ENCODE data around the gene SLC10A7.

Gene SLC10A7

DNA sequence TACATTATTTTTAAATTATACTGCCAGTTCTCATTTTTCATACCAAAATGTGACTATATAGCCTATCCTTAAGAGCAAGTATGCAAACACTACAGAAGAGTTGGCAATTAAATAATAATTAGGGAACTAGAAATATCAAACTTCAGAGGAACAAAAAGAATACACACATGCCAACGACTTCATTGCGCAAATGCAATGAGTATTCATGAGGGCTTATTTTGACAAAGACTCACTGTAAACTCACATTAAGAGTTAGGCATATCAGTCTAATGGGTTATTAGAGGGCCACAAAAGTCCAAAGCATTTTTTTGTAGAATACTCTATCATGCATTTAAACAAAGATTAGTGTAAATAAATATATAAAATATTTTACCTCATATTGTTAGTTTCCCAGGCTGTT is 31.6 kb downstream of the SLC10A7 start:
- no peak for DNase-seq

DNA sequence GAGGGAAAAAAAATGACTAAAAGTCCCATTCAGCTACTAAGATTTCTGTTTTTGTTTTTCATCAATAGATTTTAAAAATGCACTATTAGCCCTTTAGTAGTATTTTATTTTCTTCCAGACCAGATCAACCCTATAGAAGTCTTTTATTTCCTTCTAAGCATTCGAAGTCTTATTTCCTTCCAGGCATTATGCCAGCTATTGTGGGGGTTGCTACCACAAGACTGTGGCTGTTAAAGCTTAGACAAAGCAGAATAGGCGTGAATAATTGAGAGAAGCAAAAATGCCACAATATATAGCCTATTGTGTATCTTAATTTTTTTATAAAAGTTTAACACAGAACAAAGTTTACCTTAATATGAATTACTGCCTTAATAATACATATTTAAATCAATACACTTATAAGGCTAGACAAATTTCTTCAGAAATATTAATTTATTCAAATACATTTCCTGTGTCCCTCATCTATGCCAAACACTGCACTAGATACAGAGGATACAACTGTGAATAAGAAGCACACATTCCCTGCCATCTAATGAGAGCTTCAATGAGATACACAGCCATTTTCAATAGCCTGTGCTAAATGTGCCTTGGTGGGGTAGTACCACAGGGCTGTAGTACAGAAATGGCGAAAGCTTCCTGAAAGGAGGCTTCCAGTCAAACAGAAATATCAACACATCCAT is 33.1 kb downstream of the SLC10A7 start:
- DNase-seq: no peak

DNA sequence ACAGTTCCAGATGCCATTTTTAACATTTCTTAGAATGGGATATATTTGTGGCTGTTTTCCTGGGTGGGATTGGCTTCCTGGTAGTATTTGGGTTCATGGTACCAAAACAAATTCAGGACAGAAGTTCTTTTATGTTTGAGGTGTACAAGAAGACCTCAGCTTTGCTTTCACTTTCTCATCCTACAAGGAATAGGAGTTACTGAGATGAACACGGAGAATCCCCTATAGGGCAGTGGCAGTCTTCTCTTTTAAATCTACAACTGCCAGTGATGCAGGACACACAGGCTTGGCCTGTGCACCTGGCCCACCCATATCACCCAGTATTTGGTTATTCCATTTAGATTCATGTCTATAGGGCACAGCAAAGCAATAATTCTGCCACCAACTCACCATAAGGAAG is 35.2 kb downstream of the SLC10A7 start:
- no peak for DNase-seq

DNA sequence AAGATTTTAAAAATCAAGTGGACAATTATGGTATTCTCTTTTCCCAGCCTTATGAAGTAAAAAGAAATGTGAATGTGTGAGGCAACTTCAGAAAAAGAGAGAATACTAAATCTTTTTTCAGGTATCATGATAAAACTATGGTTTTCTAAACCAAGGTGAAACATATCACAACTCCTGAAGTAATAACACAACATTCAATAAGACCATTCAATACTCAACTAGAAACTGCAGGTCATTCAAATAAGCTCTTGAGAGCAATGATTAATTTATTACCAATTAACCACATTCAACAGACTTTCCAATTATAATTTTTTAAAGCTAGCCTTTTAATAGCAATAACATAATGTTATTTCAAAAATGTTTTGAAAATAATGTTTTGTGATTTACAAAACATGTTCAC is 35.8 kb downstream of the SLC10A7 start:
- DNase-seq: no peak

DNA sequence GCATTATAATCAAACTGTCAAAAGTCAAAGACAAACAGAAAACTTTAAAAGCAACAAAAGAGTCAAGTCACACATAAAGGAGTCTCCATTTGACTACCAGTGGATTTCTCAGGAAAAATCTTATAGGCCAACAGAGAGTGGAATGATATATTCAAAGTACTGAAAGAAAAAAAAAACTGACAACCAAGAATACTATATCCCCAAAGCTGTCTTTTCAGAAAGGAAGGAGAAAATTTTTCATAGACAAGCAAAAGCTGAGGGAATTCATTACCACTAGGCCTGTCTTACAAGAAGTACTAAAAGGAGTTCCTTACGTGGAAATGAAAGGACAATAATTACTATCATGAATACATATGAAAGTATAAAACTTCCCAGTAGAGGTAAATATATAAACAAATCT is 39.0 kb downstream of the SLC10A7 start:
- no peak for DNase-seq

DNA sequence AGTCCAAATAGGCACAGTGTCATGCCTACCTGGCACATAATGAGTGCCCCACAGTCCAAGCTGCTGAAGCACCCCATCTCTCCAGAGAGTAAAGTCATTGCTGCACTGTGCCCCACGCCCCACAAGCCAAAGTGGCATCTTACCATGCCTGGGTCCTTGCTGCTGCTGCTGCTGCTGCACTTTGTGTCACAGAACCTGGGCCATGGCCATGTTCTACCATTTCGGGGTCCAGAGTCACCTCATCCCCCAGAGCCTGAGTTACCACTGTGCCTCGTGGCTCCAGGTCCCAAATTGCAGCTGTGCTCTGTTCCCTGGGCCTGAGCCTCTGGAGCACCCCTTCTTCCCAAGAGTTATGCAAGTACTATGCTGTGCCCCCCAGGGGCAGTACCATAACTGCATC is 40.5 kb downstream of the SLC10A7 start:
- DNase-seq: no peak

DNA sequence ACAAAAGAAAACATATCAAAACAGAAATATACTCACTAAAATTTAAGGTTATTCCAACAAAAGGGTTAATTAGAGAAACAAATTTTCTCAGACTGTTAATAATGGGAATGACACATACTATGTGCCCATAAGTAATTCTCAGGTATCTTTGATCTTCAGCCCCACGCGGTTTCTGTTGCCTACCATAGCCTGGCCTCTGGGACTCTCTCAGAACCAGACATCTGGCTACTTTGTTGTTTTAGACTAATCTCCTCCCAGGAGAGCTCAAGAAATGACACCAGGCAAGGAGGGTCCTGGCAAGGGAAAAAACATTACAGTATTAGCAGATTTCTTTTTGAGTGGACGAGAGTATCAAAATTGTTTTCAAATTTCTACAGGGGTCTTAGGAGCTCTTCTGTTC is 43.7 kb downstream of the SLC10A7 start:
- DNase-seq: no peak

DNA sequence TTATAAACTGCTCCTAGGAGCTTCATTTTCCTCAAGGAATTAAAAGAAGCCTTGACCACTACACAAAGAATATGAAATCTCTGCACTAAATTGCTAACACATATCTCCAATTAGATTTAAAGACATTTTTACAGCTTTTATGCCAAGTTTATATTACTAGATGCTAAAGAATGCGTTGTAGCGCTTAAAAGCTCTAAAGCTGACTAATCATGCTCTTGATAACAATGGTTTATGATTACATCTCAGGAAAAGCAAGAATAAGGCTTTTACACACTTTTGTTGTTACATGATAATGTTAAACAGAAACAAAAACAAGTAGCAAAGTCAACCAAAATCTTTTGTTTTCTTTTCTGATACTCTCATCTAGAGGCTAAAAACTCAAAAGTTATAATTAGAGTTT is 44.7 kb downstream of the SLC10A7 start:
- no peak for DNase-seq

DNA sequence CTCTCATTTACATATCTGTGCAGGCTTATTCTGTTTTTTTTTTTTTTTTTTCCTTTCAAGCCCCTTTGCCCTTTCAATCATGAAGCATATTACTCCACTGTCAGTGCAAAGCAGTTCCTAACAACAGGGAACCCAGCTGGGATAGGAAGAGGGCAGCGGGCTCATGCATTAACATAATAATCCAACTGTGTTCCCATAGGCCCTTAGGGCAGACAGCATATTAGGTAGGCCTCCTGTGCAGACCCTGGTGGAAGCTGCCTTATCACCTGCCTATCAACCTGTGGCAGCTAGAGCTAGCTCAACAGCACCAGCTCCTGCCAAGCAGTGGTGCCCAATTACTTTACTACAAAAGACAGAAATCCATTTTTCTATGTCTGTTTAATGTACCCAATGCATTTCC is 49.3 kb downstream of the SLC10A7 start:
- no peak for DNase-seq

DNA sequence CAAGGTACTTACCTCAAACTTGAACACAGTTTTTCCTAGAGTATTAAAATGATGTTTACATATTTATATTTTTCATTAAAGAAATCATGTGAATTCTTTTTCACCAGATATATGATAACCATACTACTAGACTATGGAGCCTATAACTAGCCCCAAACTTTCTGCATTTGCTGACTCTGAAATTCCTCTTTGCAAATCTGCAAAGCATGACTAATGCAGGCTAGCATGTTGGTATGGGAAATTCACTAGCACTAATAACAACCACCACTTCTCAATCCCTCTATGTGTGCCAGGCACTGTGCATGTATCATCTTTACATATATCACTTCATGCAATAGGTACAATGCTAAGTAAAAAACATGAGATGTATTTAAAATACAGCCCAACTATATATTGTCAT is 51.1 kb downstream of the SLC10A7 start:
- no peak for DNase-seq

DNA sequence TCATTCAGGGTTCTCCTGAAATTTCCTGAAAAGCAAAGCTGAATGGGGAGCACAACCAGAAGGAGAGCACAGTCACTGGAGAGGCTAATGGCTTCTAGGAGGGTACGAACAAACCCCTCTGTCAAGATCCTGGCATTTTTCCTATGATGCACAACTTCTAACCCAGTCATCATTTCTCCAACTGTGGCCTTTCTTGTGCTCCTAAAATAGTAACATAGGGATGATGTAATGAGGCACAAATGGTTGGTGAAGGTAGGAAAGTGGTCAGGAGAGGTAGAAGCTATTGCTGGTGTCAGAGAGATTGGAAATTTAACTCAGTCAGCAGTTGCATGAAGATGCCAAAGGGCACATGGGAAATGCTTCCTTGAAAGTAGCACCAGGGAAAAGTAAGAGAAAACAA is 52.7 kb downstream of the SLC10A7 start:
- DNase-seq: no peak

DNA sequence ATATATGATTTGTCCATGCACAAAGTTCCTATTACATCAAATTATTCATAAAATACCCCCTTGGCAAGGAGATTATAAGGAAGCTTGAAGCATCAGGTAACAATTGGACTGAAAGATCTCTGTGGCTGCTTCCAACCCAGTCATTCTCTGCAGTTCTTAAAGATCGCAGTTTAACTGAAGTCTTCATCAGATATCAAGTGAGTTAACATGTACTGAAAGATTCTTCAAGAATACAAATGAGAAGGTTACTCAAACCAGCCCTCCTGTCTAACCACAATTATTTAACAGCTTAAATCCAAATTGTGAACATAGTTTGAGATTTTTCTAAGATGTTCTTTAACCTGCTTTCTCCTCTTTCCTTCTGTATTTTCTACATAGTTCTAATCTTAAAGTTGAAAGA is 56.1 kb downstream of the SLC10A7 start:
- no peak for DNase-seq

DNA sequence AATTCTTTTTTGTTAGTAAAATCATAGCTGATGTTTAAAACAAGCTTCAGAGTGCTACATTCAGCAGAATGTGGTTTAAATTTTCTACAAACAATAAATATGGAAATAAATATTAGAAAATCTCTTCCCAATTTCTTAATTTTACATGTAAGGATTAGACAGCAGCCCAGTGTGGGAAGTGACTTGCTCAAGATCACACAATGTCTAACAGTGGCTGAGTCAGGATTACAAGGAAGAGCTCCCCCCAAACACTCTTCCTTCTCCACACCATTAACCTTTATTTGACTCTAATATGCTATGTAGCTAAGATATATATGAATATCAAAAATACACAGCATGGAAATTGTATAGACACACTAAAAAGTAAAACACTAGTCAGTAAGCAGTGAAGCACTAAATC is 59.5 kb downstream of the SLC10A7 start:
- DNase-seq: no peak

DNA sequence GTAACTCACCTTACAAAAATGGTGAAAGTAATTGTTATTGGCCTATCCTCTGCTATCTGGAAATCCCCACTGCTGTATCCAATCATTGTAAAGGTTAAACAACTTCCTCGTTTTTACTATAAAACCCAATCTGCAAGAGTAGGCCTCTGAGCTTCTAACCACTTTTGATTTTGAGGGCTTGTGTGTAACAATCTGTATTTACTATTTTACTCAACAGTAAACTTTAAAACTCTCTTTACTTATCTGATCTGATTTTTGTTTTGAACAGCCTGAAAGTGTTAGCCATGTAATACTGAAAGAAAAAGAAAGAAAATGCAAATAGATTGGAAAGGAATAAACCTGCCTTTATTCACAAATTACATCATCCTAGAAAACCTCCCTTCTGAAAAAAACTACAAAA is 63.1 kb downstream of the SLC10A7 start:
- no peak for DNase-seq

DNA sequence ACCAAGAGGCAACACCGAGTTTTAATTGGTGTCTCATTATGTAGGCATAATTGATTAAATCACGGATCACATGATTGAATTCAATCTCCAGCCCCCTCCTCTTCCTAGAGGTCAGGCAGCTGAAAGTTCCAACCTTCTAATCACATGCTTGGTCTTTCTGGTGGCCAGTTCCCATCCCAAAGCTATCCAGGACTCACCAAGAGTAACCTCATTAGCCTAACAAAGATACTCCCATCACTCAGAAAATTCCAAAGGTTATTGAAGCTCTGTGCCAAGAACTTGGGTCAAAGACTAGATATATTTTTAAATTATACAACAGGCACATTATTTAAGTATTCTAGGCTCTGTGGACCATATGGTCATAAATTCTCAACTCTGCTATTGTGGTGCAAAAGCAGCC is 65.1 kb downstream of the SLC10A7 start:
- DNase-seq: no peak

DNA sequence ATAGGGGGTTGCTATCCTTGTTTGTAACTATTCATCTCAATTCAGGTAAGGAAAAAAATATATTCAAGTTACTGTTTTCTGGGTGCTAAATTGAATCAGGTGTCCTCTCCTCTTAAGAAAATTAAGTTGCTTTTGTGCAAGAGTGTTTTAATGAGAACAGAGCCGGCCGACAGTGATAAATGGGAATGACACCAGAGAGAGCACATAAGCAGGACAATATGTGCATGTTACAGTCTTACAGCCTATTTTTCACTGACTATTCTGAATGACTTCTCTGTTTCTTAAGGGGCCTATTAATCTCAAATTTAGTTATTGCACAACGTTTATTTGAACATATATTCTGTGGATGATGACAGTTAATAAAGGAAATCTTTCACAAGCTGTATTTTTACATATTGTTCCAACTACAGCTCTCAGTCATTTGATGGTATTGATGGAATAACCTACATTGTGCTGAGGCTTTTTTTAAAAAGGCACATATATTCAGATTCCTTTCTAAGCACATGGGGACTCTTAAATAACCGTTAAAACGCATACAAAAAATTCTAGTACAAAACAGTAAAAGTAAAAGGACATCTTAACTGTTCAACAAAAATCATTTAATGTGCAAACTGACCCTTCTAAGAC is 68.4 kb downstream of the SLC10A7 start:
- no peak for DNase-seq

DNA sequence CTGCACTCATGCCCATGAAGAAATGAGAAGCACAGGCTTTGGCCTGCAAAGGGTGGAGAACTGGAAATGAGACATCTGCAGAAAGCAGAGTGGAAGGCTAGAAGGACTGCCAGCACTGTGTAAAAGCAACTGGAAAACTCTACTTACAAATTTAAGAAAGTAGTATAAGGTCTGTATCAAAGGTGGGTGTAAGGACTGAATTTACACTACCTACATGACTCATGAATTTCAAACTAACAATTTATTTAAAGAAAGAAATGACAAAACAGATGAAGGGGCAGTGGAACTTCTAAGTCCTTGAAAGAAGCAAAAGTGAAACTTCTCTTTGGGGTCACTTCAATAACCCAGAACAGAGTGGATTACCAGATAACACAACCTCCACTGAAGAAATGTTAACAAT is 71.2 kb downstream of the SLC10A7 start:
- no peak for DNase-seq

DNA sequence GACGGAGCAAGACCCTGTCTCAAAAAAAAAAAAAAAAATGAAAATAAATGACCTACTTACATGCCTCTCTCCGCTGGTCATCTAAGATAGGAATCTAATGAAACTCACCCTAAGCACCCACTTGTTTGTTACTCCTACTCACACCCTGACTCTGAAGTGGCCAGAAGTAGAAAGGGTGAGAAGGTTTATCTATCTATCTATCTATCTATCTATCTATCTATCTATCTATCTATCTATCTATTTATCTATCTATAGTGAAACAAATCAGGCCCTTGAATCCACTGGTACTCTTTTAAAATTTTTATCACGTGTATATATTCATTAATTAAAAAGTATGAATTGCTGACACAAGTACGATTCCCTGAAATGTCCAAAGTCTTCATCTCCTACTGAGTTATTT is 75.2 kb downstream of the SLC10A7 start:
- no peak for DNase-seq

DNA sequence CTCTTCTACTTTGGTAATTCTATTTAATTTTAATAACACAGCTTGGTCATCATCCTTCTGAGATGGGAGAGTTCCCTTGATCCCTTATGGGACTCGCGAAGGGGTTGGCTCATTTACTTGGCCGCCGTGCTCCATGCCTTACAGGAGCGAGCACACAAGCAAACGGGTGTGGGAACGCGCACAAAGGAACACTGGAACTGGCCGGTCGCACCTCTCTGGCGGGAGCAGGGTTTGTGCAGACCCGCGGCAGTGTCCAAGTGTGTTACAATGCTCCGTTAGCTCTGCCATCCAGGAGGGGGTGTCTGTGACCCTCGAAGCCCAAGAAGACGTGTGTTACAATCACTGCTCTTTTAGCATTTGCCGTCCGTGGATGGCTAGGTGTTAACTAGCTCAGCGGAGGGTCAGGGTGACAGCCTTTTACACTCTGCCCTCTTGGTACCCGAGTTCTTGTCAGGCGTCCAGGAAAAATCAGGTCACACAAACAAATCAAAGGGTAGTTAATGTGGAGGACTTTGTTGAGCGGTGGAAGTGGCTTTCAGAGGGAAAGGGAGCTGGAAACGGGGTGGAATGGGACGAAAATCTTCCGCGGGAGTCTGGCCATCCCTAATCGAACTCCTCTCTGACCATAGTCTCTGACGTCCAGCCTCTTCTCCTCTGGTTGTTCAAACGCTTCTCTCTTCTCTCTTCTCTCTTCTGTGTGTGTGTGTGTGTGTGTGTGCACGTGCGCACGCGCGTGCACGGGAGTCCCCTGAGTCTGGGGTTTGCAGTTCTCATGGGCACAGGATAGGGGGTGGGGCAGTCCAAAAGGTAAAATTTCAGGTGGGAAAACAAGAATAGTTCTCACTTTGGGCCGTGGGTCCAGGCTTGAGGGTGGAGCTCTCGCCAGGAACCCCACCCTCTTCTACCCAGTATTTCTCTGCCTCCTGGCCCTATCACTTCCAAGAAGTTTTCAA is 76.3 kb downstream of the SLC10A7 start:
- no peak for DNase-seq

DNA sequence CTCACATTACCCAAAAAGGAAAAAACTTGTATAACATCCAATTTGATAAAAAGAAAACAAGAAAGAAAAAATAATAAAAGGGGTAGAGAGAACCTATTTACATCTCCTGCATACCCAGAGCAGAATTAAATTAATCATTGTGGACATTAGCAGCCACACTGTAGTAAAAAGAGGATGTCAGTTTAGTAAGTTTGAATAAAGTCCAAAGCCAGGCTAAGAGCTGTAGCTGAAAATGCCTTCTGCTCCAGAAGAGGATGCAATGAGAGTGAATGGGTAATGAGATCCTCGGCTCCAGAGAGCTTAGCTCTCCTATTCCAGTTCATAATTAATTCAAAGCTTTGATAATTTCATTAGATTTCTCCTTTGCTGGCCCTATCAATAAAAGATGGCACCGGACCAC is 78.2 kb downstream of the SLC10A7 start:
- no peak for DNase-seq

DNA sequence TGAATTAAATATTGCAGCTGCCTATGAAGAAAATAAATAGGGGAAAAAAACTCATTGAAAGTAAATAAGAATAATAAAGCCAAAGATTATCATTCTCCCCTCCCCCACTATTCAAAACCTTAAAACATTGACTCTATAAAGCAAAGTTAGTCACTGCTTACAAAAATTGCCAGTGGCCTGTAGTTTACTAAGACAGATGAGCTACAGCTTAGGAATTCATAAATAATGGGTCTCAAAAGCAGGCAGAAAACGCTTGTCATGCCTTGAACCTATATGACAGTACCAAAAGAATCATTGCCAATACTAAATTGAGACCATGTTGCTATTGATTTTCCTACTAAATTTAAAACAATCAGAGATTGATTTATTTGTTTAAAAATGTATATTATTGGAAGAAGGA is 78.9 kb downstream of the SLC10A7 start:
- no peak for DNase-seq

DNA sequence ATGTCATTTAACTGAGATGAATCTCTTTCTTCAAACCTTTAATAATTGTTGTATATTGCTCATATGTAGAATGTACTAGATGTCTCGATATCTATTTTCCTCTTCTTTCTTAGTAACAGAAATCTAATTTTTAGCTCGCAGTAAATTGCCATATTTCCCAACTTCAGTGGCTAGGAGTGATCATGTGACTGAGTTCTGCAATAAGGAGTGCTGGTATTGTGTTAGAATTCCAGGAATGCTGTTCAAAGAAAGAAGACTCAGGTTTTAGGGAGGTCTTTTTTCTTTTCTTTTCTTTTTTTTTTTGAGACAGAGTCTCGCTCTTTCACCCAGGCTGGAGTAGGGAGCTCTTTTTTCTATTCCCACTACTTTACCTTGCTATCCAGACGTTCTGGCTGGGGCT is 81.7 kb downstream of the SLC10A7 start:
- no peak for DNase-seq

DNA sequence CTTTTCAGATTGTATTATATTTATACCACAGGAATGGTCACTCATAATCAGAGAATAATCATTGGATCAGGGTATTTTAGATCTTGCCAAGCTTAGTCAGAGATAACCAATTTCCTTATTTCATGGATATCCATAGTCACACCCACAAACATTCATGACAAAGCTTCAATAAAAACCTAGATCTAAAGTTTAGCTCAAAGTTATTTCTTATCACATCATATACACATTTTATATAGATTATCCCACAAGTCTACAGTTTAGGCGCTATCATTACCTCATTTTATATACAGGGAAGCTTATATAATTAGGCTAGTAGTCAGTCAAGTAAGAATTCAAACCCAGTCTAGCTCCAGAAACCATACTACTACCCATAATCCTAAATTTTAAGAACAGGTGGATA is 82.3 kb downstream of the SLC10A7 start:
- DNase-seq: no peak

DNA sequence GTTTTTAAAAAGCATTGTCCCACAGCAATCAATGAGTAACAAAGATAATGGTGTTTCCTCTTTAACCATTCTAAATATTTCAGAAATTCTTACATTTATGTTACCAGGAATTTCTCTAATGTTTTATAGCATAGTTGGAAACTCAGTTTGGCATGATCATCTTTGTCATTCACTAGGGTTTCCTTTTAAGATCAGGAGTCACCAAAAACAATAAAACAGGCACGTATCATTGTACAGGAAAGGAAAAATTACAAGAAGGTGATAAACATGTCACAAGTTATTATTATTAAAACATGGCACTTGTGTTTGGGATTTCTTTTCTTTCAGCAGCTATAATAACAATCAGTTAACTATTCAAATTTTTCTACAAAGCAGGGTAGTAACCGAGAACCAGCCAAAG is 84.0 kb downstream of the SLC10A7 start:
- no peak for DNase-seq
